GM13977 (cell line): ENCODE measurements around the gene CFAP90.

Experiments
- DNase-seq: peaks from one replicate; pipeline ENCODE4 v3.0.0; 2012; ENCODE audit warnings: low spot score
- CTCF ChIP-seq: IDR thresholded peaks from 2 replicates; pipeline ENCODE4 v1.5.1; 2012; ENCODE audit warnings: mild to moderate bottlenecking, control low read depth; ENCODE audit not compliant: insufficient read depth; ENCODE audit errors: extremely low read depth, missing control alignments
- in situ Hi-C: fragments of 300-500 bp; cut with MboI; formaldehyde crosslinking; loops from one replicate; pipeline ENCODE4 v1.12.0; 2022; ENCODE audit warnings: low sequenced_read_pairs, low pct_unique_long_range_greater_than_20kb, mixed read lengths, inconsistent platforms; ENCODE audit not compliant: unreplicated experiment

Gene CFAP90

GRCh38 chr5:7884491-7885267 is 33.7 kb upstream of the CFAP90 start:
- no peak for DNase-seq
- in situ Hi-C loops, result no loop called here
- TF ChIP-seq CTCF, result no peak

- in situ Hi-C loops, result no loop called here
- DNase-seq, result no peak
- no peak for TF ChIP-seq CTCF
Measured at GRCh38 chr5:7882926-7883325, 32.0 kb upstream of the CFAP90 start.

GRCh38 chr5:7881816-7882215 is 30.9 kb upstream of the CFAP90 start:
- in situ Hi-C loops, result no loop called here
- no peak for DNase-seq
- no peak for TF ChIP-seq CTCF

- no peak for TF ChIP-seq CTCF
- DNase-seq, result no peak
- in situ Hi-C loops, result no loop called here
Measured at GRCh38 chr5:7881091-7881490, 30.2 kb upstream of the CFAP90 start.

- no peak for TF ChIP-seq CTCF
- DNase-seq, result peak; percentile 67
- in situ Hi-C loops, result no loop called here
Measured at GRCh38 chr5:7878381-7878873, 27.5 kb upstream of the CFAP90 start.

- no peak for DNase-seq
- TF ChIP-seq CTCF, result no peak
- in situ Hi-C loops, result no loop called here
Measured at GRCh38 chr5:7877851-7878250, 26.9 kb upstream of the CFAP90 start.
